ENCODE results near the gene LCN2. TPM values are rescaled to one million over a fixed set of nuclear protein-coding genes. Genes with fewer than 3 reads are reported as not detected.

The LCN2 gene
- total RNA-seq, 2 experiments from 2014 or later, result not detected

DNA sequence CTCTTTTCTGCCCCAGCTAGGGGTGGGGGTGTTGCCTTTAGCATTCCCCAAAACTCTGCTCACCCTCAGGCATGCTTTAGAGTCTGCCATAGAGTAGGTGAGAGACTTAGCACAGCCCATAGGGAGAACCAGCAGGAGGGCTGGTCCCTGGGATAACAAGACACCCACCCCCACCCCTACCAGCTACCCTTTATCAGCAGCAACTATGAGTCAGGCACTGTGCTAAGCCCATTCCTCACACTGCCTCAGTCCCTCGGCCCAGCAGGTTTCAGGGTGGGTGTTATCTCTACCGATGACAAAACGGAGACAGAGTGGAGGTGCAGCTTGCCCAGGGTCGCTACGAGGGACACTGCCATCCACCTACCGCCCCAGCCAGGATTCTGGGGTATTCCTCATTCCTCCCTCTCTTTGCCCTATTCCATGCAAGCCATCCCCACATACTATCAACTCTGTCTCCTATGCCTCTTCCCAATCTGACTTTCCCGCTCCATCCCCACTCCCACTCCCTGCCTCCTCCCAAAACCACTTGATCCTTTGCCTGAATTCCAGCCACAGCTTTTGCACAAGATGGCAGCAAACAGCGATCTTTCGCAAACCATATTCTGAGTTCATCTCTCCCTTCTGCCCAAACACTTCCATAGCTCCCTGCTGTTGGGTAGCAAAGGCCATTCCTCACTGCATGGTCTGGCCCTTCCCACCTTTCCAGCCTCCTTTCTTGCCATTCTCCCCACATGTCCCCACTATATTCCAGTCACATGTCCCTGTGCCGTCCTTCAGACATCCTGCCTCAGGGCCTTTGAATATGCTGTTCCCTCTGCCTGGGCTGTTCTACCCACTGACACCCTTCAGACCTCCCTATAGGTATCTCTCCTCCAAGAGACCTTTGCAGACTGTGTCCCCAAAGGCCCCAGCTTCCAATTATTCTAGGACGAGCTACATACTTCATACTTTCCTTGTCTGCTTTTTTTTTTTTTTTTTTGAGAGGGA lies 37.0 kb downstream of the LCN2 start:
- H3K27ac ChIP-seq (ENCODE audit: low read depth in 1 of 2, low read length in 2 of 2), result no peak overlapping the region
- H3K36me3 Mint-ChIP-seq (ENCODE audit: low read depth), result peaks cover 80% of the 10 kb centered on the region
- H3K27me3 ChIP-seq (ENCODE audit: control insufficient read depth in 1 of 2, insufficient read depth in 2 of 2, low read length in 2 of 2), result no peaks in the 10 kb centered on the region
- no peak overlapping the region for H3K4me3 ChIP-seq (ENCODE audit: low read length)
- no peaks in the 10 kb centered on the region for H3K27me3 Mint-ChIP-seq
- H3K36me3 ChIP-seq (ENCODE audit: insufficient read depth, low read length), result peaks cover 54% of the 10 kb centered on the region
- no peak for ATAC-seq (ENCODE audit: poor library complexity)
- no peak overlapping the region for H3K4me3 Mint-ChIP-seq
- POLR2A ChIA-PET, result interaction anchor here (1.0 kb wide), 1 partner anchor 25 kb away, joined by 3 read pairs; no protein-coding TSS in a partner anchor
- no peak overlapping the region for H3K27ac Mint-ChIP-seq
- DNase-seq, result no peak
- H3K9me3 Mint-ChIP-seq, result no peaks in the 10 kb centered on the region
- H3K4me1 ChIP-seq (ENCODE audit: insufficient read depth, low read length), result peaks cover 16% of the 10 kb centered on the region
- CTCF ChIA-PET, result no interaction called here
- TF ChIP-seq, protein P1, sequence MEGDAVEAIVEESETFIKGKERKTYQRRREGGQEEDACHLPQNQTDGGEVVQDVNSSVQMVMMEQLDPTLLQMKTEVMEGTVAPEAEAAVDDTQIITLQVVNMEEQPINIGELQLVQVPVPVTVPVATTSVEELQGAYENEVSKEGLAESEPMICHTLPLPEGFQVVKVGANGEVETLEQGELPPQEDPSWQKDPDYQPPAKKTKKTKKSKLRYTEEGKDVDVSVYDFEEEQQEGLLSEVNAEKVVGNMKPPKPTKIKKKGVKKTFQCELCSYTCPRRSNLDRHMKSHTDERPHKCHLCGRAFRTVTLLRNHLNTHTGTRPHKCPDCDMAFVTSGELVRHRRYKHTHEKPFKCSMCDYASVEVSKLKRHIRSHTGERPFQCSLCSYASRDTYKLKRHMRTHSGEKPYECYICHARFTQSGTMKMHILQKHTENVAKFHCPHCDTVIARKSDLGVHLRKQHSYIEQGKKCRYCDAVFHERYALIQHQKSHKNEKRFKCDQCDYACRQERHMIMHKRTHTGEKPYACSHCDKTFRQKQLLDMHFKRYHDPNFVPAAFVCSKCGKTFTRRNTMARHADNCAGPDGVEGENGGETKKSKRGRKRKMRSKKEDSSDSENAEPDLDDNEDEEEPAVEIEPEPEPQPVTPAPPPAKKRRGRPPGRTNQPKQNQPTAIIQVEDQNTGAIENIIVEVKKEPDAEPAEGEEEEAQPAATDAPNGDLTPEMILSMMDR (IDR thresholded peaks at IDR 0.05), result no peak
- H3K9me3 ChIP-seq (ENCODE audit: control insufficient read depth in 1 of 2, insufficient read depth in 1 of 2, low read length in 2 of 2), result no peaks in the 10 kb centered on the region
- intact Hi-C loops (cut with DNase I, micrococcal nuclease), result no loop called here
- H3K4me1 Mint-ChIP-seq (ENCODE audit: low read depth), result peaks cover 27% of the 10 kb centered on the region

DNA sequence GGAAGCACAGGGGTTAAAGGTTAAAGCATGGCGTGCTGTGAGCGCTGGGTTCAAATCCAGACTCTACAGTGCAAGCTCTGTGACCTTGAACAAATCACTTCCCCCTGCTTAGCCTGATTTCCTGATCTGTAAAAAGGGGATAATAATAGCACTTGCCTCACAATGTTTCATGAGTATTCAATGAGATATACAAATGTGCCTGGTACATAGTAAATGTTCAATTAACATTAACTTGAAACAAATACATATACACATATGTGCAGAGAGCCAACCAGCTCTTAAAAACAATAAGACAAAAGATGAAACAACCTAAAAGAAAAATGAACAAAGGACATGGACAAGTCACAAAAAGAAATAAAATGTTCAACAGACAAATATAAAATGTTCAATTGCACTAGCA lies 38.1 kb downstream of the LCN2 start:
- no peak overlapping the region for H3K27ac ChIP-seq (ENCODE audit: low read depth in 1 of 2, low read length in 2 of 2)
- Mint-ChIP-seq H3K4me1 (ENCODE audit: low read depth) (peaks cover 31% of the 10 kb centered on the region), H3K4me3 (peak overlapping the region; percentile 51), H3K27ac (no peak overlapping the region), H3K9me3 (no peaks in the 10 kb centered on the region), H3K27me3 (no peaks in the 10 kb centered on the region), H3K36me3 (ENCODE audit: low read depth) (peaks cover 72% of the 10 kb centered on the region)
- POLR2A ChIA-PET, result interaction anchor here (1.0 kb wide), 1 partner anchor 26 kb away, joined by 3 read pairs; no protein-coding TSS in a partner anchor
- H3K9me3 ChIP-seq (ENCODE audit: control insufficient read depth in 1 of 2, insufficient read depth in 1 of 2, low read length in 2 of 2), result peaks cover 0 to 5% of the 10 kb centered on the region in 2 experiments
- no peak overlapping the region for H3K4me3 ChIP-seq (ENCODE audit: low read length)
- DNase-seq (no peak), ATAC-seq (ENCODE audit: poor library complexity) (no peak)
- H3K4me1 ChIP-seq (ENCODE audit: insufficient read depth, low read length), result peaks cover 24% of the 10 kb centered on the region
- CTCF ChIA-PET, result interaction anchor here (0.5 to 0.6 kb wide), 2 partner anchors 12 to 56 kb away, joined by 3 read pairs; no protein-coding TSS in a partner anchor
- peaks cover 52% of the 10 kb centered on the region for H3K36me3 ChIP-seq (ENCODE audit: insufficient read depth, low read length)
- intact Hi-C loops (cut with DNase I, micrococcal nuclease), result no loop called here
- TF ChIP-seq, protein P1 (IDR thresholded peaks at IDR 0.05), result no peak
- H3K27me3 ChIP-seq (ENCODE audit: control insufficient read depth in 1 of 2, insufficient read depth in 2 of 2, low read length in 2 of 2), result peaks cover 0 to 4% of the 10 kb centered on the region in 2 experiments

DNA sequence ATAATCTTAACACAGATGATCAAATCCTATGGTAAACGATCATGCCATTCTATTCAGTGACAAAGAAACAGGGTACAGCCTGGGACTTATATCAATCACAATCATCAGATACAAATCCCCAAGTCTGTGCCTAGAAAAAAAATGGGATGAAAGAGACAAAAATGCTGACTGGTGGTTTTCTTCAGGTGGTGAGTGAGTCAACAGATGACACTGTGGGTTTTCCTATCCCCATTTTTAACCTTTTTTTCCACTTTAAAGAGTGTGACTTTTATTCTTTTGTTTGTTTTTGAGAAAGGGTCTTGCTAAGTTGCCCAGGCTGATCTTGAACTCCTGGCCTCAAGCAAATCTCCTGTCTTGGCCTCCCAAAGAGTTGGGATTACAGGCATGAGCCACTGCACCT lies 39.0 kb downstream of the LCN2 start:
- peaks cover 0 to 5% of the 10 kb centered on the region in 2 experiments for H3K9me3 ChIP-seq (ENCODE audit: control insufficient read depth in 1 of 2, insufficient read depth in 1 of 2, low read length in 2 of 2)
- no peak overlapping the region for H3K4me3 ChIP-seq (ENCODE audit: low read length)
- H3K36me3 ChIP-seq (ENCODE audit: insufficient read depth, low read length), result peaks cover 43% of the 10 kb centered on the region
- peaks cover 24% of the 10 kb centered on the region for H3K4me1 ChIP-seq (ENCODE audit: insufficient read depth, low read length)
- ChIA-PET CTCF (interaction anchor here (0.6 kb wide), 1 partner anchor 11 kb away, joined by 3 read pairs; no protein-coding TSS in a partner anchor), POLR2A (interaction anchor here (0.7 kb wide), 1 partner anchor 28 kb away, joined by 4 read pairs; the partner anchor contains the start of gene BBLN)
- intact Hi-C loops (cut with DNase I, micrococcal nuclease), result no loop called here
- H3K9me3 Mint-ChIP-seq, result no peaks in the 10 kb centered on the region
- ATAC-seq (ENCODE audit: poor library complexity), result no peak
- H3K27me3 Mint-ChIP-seq, result no peaks in the 10 kb centered on the region
- peaks cover 0 to 4% of the 10 kb centered on the region in 2 experiments for H3K27me3 ChIP-seq (ENCODE audit: control insufficient read depth in 1 of 2, insufficient read depth in 2 of 2, low read length in 2 of 2)
- no peak overlapping the region for H3K27ac ChIP-seq (ENCODE audit: low read depth in 1 of 2, low read length in 2 of 2)
- peaks cover 64% of the 10 kb centered on the region for H3K36me3 Mint-ChIP-seq (ENCODE audit: low read depth)
- no peak for DNase-seq
- TF ChIP-seq, protein P1 (IDR thresholded peaks at IDR 0.05), result no peak
- H3K27ac Mint-ChIP-seq, result no peak overlapping the region
- H3K4me3 Mint-ChIP-seq, result peak overlapping the region; percentile 48
- H3K4me1 Mint-ChIP-seq (ENCODE audit: low read depth), result peaks cover 31% of the 10 kb centered on the region
